GM19438 (cell line): Measurements from ENCODE around the gene ACAP2.
A peak's percentile ranks its signal among the peaks of the same experiment; 100 is the strongest.

Experiments used
- ATAC-seq: cut with Tn5 transposase; IDR thresholded peaks from one replicate; pipeline ENCODE4 v1.9.1; 2021; ENCODE audit warnings: low read depth; ENCODE audit not compliant: unreplicated experiment

Gene ACAP2

DNA sequence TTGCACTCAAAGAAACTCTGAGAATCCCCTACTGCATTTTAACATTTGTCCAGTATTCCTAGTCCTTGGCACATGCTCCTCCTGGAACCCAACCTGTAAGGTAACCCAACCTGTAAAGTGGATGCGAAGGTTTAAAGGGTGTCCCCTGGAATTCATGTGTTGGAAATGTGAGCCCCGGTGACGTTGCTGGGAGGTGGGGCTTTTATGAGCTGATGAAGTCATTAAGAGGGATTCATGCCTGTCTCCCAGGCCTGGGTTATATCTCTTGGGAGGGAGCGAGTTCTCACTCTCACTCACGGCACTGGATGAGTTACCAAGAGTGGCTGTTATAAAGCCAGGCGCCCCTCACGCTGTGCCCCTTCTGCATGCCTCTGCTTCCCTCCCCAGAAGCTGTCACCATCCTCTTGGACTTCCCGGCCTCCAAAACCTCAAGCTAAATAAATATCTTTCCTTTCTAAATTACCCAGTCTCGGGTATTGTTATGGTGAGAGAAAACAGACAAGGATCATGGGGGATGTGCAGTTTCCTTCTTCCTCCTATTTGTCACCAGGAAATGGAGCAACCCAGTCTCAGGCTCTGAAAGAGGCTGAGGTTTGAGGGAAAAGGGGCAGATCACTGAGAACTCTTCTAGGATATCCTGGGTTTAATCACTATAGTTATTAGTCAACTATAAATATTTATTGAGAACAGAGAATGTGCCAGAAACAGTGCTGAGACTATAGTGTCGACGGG, 179.5 kb downstream of the ACAP2 start:
- no peak for ATAC-seq

DNA sequence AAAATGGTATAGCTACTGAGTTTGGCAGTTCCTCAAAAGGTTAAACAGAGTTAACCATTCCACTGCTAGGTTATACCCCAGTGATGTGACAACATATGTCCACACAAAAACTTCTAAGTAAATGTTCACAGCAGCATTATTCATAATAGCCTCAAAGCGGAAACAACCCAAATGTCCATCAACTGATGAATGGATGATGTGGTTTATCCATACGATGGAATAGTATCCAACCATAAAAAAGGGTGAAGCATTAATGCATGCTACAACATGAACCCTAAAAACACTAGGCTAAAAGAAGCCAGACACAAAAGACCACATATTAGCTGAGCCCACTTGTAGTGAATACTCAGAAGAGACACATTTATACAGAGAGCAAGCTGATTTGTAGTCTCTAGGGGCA, 180.9 kb downstream of the ACAP2 start:
- ATAC-seq: no peak

DNA sequence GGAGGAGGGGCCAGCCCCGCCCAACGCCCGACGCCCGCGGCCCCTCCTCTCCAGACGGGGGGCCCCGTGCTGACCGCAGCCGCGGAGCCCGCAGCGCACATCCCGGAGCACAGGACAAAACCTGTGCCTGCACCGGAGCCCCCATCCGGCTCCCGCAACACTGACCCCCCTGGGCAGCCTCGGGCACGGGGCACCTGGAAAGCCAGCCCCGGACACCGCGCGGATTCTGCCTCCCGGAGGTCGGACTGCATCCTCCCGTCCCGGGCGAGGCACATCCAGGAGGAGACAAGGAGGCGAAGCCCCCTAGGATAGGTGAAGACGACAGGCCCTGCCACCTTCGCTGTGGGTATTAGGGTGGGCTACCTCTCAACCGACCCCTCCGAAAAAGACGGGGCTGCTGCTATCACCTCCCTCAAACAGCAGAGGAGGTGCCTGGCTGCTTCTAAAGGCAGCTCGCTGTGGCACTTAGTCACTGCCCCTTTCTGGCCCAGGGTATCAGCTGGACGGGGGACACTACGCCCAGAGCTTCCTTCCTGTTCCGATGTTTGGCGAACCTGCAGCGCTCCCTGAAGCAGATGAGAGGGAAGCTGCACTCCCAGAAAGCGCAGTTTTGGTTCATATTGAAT, 182.4 kb downstream of the ACAP2 start:
- ATAC-seq: peak; percentile 30

DNA sequence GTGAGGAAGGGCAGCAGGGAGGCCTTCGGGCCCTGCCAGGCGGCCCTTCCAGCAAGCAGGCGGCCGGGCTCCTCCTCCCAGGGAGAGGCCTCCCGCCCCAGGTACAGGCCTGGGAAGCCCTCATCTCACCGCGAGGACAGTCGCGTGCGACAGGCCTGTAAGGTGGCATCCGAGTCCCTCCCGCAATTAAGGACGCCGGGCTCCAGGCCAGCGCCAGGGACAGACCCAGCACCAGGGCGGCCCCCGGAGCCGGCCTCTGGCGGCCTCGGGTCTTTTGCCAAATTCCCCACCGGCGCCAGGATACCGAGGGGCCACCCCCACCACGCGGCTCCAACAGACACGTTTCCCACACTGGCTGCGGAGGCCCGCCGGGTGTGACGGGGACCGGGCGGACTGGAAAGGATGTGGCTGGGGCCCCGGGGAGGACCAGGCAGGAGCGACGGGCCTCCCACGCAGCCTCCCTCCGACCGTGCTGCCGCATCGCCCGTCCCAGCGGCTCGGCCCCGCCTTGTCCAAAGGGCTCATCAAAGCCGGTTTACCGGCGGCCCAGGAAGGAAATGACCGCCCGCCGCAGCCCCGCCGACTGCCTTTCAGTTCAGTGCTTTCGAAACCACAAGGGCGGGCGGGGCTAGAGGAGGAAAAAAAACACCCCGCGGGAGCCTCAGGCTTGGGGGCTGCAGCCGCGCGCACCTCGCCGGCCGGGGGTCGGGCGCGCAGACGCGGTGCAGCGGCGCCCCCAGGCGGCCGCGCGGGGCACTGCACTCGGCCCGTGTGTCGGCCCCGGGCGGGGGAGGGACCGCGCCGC, 183.1 kb downstream of the ACAP2 start:
- ATAC-seq: peak; percentile 79

DNA sequence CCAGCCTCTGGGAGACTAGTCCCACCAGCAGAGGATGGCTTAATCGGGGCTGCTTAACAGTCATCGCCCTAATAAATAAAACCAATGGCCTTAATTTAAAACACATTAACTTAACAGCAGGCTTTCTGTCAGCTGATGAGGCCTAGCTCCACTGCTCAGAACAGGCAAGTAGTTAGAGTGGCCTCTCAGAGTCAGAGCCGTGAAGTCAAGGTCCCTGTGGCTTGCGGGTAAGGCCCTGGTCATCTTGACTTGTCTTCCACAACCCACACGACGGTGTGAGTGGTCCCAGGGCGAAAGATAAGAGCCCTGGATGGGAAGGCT, 183.7 kb downstream of the ACAP2 start:
- peak; percentile 1 for ATAC-seq

DNA sequence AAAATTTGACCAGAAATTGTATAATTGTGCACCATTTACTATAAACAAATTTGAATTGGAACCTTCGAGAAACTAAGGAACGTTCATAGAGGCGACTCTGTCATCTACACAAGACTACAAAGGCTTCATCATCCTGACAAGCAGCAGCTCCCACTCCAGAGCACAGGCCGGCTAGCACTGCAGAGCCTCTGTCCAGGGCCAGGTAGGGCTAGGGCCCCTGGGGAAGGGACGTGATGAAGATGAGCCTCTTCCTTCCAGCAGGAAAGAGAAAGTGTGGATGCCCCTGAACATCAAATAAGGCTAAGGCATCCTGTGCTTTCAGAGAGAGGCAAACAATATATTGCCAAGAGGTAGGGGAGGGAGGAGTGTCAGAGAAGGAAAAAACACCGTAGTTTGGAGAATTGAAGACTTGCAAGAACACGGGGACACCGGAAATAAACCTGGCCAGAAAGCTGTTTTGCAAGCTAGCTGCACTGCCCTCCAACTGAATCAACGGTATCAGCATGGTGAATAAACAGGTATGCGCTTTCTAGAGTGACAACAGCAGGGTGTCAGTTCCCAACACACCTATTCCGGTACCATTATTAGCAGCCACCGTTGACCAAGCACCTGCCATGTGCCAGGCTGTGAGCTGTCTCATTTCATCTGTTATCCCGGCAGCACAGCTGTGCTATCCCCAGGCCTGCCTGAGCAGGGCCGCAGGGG, 184.2 kb downstream of the ACAP2 start:
- no peak for ATAC-seq

DNA sequence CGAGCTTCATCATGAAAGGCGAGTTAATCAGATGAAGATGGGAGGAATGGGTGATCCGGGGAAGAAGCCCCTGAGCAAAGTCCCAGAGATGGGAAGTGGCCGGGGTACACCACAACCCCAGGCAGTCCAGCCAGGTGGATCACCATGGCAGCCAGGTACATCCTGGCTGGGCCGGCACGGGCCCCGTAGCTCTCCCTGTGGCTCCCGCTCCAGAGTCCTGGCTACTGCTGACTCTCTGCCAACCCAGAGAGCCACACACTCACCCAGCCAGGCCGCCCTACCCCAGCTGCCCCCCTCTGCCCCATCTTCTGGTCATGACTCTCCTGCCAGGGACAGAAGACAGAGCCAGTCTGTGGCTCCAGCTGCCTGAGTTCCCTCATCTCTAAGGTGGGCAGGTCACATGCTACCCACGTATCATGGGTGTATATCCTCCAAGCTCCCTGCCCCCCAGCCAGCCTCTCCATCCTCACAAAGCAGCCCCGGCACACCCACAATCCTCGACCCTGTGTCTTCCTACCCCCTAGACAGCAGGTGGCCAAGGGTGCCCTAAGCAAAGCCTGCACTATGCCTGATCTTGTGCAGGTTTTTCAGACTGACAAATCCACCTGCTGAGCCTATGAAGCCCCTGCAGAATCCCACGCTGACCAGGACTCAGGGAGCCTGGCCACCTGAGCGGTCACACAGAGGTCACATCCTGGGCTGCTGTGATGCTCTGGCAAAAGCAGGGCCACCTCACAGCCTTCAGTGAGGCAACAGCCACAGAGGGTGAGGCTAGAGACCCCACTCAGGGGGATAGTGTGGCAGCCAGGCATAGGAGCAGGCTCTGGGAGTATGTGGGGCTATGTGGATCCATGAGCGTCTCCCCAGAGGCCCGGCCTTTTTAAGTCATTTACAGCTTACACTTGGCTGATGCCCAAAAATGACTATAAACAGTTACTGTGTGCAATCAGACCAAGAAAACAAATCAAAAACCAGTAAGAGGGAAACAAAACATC, 185.1 kb downstream of the ACAP2 start:
- ATAC-seq: no peak

DNA sequence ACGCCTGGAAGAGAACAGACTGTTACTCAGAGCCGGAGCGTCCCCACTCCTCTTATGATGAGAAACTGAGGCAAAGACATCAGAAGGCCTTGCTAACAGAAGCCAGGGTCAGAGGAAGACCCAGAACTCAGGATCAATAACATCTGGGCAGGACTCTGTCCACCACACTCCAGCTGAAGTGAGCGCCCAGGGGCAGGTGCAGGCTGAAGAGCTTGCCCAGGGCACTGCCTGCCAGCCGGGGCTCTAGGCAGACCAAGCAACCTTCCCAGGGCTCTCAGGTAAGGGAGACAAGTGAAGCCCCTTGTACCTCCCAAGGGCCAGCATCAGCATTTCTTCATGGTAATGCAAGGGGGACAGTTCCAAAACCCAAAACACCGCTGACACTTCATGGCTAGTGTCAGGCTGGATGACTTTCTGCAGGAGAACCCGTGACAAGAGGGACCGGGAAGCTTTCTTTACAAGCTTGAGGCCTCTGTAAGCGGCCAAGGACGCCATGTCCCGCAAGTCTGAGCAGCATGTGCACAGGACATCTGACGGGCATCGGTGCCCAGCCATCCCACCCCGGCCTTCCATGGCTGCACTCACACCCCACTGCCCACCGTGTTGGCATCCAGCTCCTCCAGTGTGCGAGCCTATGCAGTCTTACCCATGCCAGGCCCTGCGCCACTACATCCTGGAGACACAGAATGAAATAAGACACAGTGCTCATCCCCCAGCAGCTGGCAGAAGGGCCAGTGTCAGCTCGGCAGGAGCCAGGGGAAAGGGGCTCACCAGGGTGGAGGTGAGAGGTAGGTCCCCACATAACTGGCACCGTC, 186.0 kb downstream of the ACAP2 start:
- no peak for ATAC-seq

DNA sequence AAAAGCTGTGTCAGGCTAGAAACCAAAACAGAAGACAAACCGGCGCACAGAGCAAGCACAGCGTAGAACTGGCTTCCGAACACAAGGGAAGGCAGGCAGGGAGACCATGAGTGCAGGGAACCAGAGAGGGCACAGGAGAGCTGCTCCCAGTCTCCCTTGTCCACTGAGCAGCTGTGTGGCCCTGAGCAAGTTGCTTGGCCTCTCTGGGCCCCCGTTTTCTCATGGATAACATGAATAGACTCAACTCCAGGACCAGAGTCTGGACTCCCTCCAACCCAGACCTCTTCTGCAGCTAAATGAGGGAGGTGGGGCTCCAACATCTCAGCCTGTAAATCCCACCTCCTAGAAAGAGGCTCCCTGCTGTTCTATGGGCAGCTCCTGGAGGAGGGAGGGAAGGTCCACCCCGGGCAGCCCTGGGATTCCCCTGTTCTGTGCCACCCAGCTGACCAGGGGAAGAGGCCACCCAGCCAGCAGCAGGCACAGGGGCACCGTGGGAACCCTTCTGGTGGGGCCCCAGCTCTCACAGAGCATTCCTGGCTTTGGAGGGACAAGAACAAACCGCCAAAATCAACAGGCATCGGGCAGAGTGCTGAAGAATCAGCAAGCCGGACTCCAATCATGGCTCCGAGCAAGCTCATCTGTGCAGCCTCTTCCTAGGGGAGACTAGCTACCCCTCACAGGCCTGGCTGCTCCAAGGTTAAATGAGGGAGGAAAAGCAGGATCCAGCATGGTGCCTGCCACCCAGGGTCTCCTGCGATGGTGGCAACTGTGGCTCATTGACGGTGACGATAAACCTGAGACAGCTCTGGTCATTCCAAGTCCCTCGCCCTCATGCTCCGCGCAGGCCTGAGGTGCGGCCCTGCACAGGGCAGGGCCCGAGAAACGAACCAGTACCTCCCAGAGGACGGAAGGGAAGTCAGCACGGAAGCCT, 187.0 kb downstream of the ACAP2 start:
- no peak for ATAC-seq

DNA sequence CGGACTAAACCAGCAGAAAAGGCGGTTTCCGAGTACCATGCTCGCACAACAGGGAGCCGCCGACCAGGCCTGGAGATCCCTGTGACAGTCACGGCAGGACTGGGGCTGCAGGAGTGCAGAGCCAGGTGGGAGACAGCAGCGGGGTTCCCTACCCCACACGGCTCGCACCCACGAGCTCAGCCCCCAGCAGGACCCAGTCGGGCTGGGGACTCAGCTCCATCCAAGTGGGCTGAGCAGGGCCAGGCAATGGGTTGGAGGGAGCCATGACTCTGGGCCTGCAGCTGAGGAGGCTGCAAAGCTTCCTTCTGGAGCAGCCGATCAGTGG, 187.7 kb downstream of the ACAP2 start:
- no peak for ATAC-seq

DNA sequence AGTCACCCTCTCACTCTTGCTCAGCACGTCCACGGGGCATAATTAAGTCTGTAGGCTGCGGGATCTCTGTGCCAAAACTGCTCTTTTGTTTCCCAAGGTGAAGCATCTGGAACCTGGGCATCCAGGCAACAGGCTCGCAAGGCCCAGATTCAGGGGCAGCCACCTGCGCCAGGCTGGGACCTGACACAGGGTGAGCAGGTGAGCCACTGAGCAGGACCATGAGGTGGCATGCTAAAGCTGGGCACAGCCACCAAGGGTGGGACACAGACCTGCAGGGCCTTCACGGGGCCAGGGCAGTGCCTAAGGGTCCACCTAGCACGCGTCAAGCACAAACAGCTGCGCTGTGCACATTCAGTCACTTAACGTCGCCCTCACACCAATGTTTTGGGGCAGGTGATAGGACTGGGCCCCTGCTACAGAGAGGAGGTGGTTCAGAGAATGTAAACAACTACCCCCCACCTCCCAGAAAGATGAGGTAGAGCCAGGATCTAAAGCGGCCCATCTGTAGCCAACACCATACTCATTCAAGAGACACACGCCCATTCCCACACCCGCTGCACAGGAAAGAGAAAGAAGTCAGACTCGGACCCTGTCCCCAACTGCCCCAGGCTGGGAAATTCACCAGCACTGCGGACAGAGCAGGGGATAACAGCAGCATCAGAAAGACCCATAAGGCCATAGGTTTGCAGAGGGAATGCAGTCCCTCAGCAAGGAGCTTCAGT, 188.2 kb downstream of the ACAP2 start:
- no peak for ATAC-seq

DNA sequence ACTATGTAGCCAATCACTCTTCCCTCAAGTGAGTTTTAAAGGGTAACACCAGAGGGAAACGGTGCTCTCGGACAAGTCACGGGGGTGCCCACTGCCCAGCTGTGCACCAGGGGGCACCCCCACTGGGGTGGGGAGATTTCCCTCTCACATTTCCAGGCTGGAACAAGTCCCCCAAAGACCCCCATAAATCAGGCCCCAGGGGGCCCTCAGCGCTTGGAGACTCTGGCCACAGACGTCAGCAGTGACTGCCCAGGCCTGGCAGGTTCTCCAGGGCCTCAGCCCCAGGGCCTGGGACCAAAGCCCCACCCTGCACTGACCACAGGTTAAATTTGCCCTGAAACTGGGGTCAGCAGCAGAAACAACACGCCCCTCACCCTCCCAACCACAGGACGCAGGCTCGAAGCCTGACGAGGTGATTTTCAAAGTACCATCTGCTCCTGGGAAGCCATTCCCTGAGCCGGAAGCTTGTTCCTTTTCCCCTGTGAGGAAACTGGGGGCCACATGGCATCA, 188.8 kb downstream of the ACAP2 start:
- no peak for ATAC-seq

DNA sequence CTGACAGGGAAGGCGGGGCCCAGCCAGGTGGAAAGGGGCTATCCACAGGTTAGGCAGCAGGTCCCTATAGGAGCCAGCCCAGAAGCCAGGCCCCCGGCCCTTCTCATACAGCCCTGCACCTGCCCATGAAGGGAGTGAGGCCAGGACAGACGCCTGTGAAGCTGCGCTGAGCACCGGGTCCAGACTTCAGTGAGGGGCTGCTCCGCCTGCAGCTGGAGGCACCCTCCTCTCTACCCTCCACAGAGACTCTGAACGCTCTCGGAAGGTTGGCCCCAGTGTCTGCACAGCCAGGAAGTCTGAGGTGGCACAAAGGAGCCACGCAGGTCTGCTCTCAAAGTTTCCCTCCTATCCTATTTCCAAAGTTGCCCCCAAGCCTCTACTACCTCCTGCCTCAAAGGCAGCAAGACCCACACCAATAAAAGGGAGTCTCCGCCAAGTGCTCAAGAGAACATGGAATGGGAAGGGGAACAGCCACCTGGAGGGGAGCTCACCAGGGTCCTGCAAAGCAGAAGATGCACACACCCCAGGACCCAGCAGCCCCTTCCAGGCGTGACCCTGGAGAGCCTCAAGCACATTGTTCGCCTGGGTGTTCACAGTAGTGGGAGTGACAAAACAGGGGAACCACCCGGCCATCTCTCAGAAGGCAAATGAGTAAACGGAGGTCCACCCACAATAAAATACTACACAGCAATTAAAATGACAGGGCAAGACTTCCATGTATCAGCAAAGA, 191.3 kb downstream of the ACAP2 start:
- ATAC-seq: no peak

DNA sequence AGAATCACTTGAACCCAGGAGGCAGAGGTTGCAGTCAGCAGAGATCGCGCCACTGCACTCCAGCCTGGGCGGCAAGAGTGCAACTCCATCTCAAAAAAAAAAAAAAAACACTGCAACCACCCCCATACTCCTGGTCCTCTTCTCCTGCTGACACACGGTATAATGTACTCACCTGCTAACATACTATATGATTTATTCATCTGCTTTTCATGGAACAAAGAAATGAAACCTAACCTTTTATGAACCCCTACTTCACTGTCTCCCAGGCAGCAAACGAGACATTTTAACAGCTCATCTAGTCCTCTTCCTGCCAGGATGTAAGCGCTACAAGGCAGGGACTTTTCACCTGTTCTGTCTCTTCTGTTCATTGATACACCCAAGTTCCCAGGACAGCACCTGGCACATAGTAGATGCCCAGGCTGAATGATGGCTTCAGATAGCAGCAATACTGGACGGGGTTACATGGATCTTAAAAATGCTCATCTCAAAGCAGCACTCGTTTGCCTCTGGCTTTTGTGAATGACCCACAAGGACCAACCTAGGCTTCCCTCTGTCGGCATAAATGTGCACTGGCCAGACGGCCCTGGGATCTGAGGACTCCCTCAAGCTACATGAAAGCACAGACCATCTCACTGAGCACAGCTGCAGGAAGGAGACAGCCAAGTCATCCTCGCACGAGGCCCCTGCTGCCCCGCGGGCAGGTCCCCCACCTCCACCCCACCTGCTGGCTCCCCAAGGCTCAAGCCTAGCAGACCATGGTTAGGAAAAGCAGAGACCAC, 192.2 kb downstream of the ACAP2 start:
- ATAC-seq: no peak

DNA sequence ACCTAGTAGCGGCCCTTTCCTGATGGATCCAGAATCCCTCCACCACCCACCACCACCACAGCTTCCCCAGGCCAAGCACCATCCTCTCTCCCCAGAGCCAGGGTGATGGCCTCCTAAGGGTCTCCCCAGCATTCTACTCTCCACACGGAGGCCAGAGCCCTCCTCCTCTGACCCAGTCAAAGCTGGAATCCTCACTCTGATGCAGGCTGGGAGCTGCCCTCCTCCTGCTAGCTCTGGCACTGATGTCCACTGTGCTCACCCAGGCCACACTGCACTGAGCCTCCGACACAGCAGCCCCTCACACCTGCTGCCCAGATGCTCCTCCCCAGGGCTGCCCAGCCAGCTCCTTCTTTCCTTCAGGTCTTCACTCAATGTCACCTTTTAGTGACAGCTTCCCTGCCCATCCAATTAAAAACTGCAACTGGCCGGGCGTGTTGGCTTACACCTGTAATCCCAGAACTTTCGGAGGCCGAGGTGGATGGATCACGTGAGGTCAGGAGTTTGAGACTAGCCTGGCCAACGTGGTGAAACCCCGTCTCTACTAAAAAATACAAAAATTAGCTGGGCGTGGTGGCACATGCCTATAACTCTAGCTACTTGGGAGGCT, 192.9 kb downstream of the ACAP2 start:
- ATAC-seq: no peak
